ENCODE results near the gene SEPTIN3.

The SEPTIN3 gene

GRCh38 chr22:42016111-42016510 lies 46.9 kb downstream of the SEPTIN3 start:
- no peak for DNase-seq (ENCODE audit: low read depth in 3 of 3)

DNA sequence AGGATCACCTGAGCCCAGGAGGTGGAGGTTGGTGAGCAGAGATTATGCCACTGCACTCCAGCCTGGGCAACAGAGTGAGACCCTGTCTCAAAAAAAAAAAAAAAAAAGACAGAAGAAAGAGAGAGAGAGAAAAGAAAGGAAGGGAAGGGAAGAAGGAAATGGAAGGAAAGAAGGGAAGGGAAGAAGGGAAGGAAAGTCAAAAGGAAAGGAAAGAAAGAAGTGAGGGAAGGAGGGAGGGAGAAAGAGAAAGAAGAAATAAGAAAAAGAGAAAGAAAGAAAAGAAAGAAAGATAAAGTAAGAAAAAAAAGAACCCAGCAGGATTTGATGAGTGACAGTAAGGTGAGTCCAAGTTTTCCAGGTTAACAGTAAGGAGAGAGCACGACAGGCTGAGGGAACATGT lies 49.0 kb downstream of the SEPTIN3 start:
- DNase-seq (ENCODE audit: low read depth in 3 of 3): no peak

Data from stimulated activated CD4-positive, alpha-beta T cell treated with anti-CD3 and anti-CD28 coated beads, TNF-alpha, amount 100 ng/mL, for 24 hours (primary cell).